IPS-20b (cell line): Measurements from ENCODE around the gene FAM221B.

Experiments
- H3K27ac ChIP-seq: one replicate; pipeline ENCODE4 v1.5.1; 2013; ENCODE audit warnings: low read length
- H3K27me3 ChIP-seq: 2 replicates; pipeline ENCODE4 v1.6.1; 2013; ENCODE audit warnings: mild to moderate bottlenecking, low read length, inconsistent platforms; ENCODE audit not compliant: insufficient read depth
- H3K36me3 ChIP-seq: 2 replicates; pipeline ENCODE4 v1.6.1; 2013; ENCODE audit warnings: low read depth, mild to moderate bottlenecking, inconsistent platforms, low read length, moderate library complexity; ENCODE audit not compliant: insufficient read depth
- H3K4me1 ChIP-seq: 2 replicates; pipeline ENCODE4 v1.6.1; 2013; ENCODE audit warnings: mild to moderate bottlenecking, control low read depth, inconsistent platforms, low read length, moderate library complexity; ENCODE audit not compliant: insufficient read depth
- H3K4me3 ChIP-seq: 2 replicates; pipeline ENCODE4 v1.5.1; 2013; ENCODE audit warnings: mild to moderate bottlenecking, low read length, inconsistent platforms
- H3K9ac ChIP-seq: 2 replicates; pipeline ENCODE4 v1.6.1; 2013; ENCODE audit warnings: low read depth, mild to moderate bottlenecking, inconsistent platforms, low read length, moderate library complexity
- H3K9me3 ChIP-seq: 2 replicates; pipeline ENCODE4 v1.6.1; 2013; ENCODE audit warnings: mild to moderate bottlenecking, low read depth, low read length, inconsistent platforms; ENCODE audit not compliant: insufficient read depth

FAM221B gene, protein sequence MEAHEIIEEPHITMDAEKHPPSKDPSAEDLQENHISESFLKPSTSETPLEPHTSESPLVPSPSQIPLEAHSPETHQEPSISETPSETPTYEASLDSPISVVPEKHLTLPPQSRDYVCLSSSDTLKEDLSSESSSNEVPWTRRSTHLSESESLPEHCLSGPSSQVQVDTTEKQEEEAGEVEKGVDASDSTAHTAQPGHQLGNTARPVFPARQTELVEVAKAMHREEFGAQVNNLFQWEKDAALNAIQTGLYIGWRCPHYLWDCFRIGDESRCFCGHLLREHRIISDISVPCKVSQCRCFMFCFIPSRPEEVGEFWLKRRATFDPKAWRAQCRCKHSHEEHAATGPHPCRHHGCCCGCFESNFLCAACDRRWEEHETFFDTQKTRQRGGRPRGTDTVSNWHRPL

DNA sequence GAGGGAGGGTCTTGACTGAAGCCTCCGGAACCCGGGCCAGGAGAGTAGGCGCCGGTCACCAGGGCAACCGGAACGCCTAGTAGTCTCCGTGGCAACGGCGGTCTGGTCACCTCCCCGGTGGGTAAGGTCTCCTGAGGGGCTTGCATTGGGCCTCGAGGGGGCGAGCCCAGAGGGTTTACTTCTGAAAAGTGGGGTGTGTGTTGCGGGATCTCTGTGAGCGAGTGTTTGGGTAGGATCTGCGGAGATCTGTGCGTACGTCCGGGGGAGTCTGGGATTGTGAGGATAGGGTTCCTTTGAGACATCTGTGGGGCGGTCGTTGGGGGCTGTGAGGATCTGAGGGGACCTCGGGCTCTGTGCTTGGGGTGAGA lies at the start of gene FAM221B:
Gene FAM221B (minus strand): TSS at position 17 of the 368 bp plus-strand sequence. CDS start 2,571 bp downstream, outside the sequence.
- Histone ChIP-seq H3K9ac (peak within 1 kb of the TSS; percentile 61; the same call in 1 of the 2 replicates), H3K9me3 (no peaks in the 10 kb centered on the region), H3K27ac (no peak within 1 kb of the TSS), H3K4me1 (peaks cover 10% of the 10 kb centered on the region; the same call in 1 of the 2 replicates), H3K27me3 (no peaks in the 10 kb centered on the region), H3K36me3 (no peaks in the 10 kb centered on the region), H3K4me3 (peak within 1 kb of the TSS; percentile 75)

DNA sequence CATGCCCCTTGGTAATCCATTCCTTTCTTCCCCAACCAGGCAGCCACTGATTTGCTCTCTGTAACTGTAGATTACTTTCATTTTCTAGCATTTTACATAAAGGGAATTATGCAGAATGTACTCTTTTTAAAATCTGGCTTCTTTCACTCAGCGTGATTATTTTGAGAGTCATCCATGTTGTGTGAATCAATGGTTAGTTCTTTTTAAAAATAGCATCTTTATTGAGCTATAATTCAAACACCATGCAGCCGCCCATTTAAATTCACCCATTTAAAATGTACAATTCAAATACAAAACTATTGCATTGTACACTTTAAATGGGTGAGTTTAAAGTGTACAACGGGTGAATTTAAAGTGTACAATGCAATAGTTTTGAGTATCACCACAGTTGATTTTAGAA lies 44.0 kb upstream of the FAM221B start:
- no peak overlapping the region for H3K9ac ChIP-seq
- no peak overlapping the region for H3K4me3 ChIP-seq

DNA sequence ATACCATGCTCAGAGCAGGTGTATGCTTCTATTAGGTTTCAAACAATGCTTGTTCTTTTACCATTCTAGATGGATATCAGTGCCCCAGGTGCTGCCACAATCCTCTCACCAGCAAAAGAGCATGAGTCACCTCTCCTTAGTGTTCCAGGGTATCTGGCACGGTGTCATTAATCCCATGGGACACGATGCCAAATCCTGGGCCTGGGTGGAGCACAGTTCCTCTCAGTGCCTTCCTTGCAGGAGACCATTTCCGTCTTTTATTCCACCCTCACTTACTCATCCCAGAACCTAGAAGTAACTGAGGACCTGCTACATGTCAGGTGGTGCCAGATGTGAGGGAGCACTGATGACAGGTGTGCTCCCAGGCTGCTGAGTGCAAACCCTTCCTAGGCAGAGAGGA lies 43.0 kb upstream of the FAM221B start:
- no peaks in the 10 kb centered on the region for H3K27me3 ChIP-seq

More for the DNA sequence above, 44.0 kb upstream of the FAM221B start:
- Histone ChIP-seq H3K27me3 (no peaks in the 10 kb centered on the region), H3K27ac (no peak overlapping the region), H3K36me3 (no peaks in the 10 kb centered on the region), H3K9me3 (peaks cover 16% of the 10 kb centered on the region), H3K4me1 (no peaks in the 10 kb centered on the region)

DNA sequence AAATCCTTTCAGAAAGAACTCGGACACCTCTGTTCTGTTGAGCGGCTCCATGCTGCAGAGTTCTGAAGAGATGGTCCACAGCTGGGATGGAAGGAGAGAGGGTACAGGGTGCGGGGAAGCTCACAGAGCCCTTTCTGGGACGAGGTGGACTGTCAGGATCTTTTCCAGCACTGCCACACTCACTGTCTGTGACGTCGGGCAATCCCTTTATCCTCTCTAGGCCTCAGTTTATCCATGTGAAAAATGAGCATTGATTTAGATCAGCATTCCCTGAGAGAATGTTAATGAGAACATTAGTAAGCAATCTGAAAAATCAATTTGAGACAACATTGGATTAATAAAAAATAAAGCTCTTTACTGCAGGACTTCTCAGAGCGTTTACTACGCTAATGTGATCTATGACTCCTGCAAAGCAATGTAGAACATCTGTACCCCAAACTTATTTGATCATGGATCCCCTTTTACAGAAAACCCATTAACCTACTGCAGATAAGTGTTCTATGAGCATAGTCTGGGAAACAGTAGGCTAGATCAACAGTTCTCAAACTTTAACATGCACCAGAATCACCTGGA lies 41.9 kb upstream of the FAM221B start, which contains the start of gene OR13J1:
Gene OR13J1 (minus strand): TSS at position 51 of the 573 bp plus-strand sequence. CDS start 0 bp downstream, at position 51.
- H3K9me3 ChIP-seq: no peaks in the 10 kb centered on the region; the same call in 1 of the 2 replicates
- H3K36me3 ChIP-seq: no peaks in the 10 kb centered on the region
- H3K27me3 ChIP-seq: no peaks in the 10 kb centered on the region
- no peak within 1 kb of the TSS for H3K9ac ChIP-seq
- no peak within 1 kb of the TSS for H3K27ac ChIP-seq
- H3K4me3 ChIP-seq: no peak within 1 kb of the TSS
- no peaks in the 10 kb centered on the region for H3K4me1 ChIP-seq

More for the DNA sequence above, 43.0 kb upstream of the FAM221B start:
- Histone ChIP-seq H3K27ac (no peak overlapping the region), H3K9me3 (peaks cover 8% of the 10 kb centered on the region), H3K4me3 (no peak overlapping the region), H3K4me1 (no peaks in the 10 kb centered on the region), H3K36me3 (no peaks in the 10 kb centered on the region), H3K9ac (no peak overlapping the region)

DNA sequence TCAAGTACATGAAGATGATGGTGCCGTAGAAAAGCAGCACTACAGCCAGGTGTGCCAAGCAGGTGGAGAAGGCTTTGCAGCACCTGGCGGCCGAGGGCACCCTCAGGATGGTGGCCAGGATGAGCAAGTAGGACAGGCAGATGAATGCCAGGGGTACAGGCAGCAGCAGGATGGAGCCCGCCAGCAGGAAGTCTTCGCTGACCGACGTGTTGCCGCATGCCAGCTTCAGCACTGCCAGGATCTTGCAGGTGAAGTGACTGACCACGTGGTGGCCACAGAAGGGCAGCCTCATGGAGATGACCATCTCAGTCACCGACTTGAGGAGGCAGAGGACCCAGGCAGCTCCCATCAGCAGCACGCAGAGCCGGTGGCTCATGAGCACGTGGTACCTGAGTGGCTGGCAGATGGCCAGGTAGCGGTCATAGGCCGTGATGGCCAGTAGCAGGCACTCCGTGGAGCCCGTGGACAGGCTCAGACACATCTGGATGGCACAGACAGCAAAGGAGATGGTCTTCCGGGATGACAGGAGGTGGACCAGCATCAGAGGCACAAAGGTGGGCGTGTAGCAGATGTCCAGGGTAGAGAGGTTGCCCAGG lies 41.2 kb upstream of the FAM221B start:
- H3K27ac ChIP-seq: no peak overlapping the region
- no peaks in the 10 kb centered on the region for H3K36me3 ChIP-seq
- H3K27me3 ChIP-seq: no peaks in the 10 kb centered on the region
- H3K9ac ChIP-seq: no peak overlapping the region
- H3K4me1 ChIP-seq: no peaks in the 10 kb centered on the region
- no peak overlapping the region for H3K4me3 ChIP-seq
- H3K9me3 ChIP-seq: no peaks in the 10 kb centered on the region; the same call in 1 of the 2 replicates

DNA sequence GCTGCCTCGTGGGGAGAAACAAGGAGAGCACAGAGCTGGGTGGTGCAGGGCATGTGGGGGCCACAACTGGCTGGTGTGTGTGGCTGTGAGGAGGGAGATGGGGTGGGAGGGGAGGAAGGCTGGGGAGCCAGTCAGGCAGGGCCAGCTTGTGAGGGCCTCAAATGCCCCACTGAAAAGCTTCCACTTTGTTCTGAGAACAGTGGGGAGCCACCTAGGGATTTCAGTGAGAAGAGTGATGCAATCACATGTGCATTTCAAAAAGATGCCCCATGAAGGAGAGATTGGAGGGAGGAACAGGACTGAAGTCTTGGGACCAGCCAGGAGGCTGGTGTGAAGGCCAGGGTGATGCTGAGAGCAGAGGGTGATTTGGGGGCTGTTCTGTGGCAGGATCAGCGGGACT lies 40.4 kb upstream of the FAM221B start:
- no peaks in the 10 kb centered on the region for H3K27me3 ChIP-seq
- no peak overlapping the region for H3K27ac ChIP-seq
- H3K4me3 ChIP-seq: no peak overlapping the region
- H3K9ac ChIP-seq: no peak overlapping the region
- no peaks in the 10 kb centered on the region; the same call in 1 of the 2 replicates for H3K9me3 ChIP-seq
- H3K36me3 ChIP-seq: no peaks in the 10 kb centered on the region
- no peaks in the 10 kb centered on the region for H3K4me1 ChIP-seq

DNA sequence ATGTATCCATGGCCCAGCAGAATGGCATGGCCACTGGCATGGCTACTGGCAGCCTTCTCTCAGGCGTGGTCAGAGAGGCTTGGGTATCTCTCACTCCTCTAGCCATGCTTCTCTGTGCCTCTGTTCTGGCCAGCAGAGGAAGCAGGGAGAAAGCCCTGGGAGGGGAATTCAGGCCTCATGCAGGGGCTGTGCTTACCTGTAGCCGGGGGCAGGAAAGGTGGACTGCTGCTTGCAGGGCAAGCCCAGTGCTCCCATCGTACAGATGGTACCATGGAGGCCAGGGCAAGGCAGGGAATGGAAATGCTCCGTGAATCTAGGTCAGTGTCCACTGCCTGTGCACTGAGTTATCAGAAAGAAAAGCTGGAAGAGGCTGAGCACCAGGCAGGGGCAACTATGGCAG lies 39.0 kb upstream of the FAM221B start:
- Histone ChIP-seq H3K4me3 (no peak overlapping the region), H3K36me3 (no peaks in the 10 kb centered on the region), H3K9ac (no peak overlapping the region), H3K4me1 (no peaks in the 10 kb centered on the region), H3K9me3 (no peaks in the 10 kb centered on the region; the same call in 1 of the 2 replicates), H3K27me3 (no peaks in the 10 kb centered on the region), H3K27ac (no peak overlapping the region)

DNA sequence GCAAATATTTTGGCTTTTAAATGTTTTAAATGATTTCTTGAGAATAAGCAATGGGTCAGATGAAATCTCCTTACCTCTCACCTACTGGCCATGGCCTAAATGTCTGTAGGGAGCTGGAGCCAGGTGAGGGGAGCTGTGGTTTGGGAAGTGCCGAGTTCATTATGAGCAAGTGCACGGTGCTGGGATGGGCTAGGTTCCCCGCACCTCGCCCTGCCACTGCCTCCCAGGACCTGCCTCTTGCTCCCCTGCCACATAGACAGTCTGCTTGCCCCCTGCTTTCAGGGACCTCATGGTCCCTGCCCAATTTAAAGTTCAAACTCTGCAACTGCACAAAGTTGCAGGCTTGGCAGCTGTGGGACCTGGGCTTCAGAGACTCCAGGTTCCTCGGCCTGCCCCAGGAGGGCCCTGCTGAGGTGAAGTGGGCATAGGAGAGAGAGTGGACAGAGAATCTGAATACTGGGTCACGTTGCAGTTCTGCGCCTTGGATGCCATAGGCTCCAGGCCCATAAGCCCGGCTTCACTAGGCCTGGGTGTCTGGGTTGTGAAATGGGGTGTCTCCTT lies 36.2 kb upstream of the FAM221B start:
- peaks cover 20% of the 10 kb centered on the region for H3K27me3 ChIP-seq

DNA sequence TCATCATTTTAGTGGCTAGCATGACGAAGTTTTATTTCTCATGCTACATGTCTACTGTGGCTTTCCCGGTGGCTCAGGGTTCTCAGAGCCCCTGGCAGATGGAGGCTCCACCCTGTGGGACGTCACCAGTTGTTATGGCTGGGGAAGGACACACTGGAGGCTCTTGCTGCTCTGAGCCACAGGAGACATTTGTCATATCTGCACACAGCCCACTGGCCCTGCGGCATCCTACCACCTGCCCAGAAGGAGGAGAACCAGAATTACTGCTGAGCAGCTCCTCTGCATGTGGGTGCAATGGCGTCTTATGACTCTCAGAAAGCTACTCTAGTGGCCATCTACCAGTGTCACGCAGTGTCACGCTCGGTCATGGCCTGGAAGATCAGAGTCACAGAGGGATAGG lies 35.1 kb upstream of the FAM221B start:
- no peaks in the 10 kb centered on the region for H3K4me1 ChIP-seq
- peaks cover 20% of the 10 kb centered on the region for H3K27me3 ChIP-seq
- no peak overlapping the region for H3K4me3 ChIP-seq
- no peak overlapping the region for H3K9ac ChIP-seq
- H3K9me3 ChIP-seq: no peaks in the 10 kb centered on the region
- H3K27ac ChIP-seq: no peak overlapping the region
- no peaks in the 10 kb centered on the region for H3K36me3 ChIP-seq

More for the DNA sequence above, 36.2 kb upstream of the FAM221B start:
- no peak overlapping the region for H3K9ac ChIP-seq
- H3K36me3 ChIP-seq: no peaks in the 10 kb centered on the region
- H3K9me3 ChIP-seq: no peaks in the 10 kb centered on the region
- no peak overlapping the region for H3K4me3 ChIP-seq
- no peaks in the 10 kb centered on the region for H3K4me1 ChIP-seq
- no peak overlapping the region for H3K27ac ChIP-seq

DNA sequence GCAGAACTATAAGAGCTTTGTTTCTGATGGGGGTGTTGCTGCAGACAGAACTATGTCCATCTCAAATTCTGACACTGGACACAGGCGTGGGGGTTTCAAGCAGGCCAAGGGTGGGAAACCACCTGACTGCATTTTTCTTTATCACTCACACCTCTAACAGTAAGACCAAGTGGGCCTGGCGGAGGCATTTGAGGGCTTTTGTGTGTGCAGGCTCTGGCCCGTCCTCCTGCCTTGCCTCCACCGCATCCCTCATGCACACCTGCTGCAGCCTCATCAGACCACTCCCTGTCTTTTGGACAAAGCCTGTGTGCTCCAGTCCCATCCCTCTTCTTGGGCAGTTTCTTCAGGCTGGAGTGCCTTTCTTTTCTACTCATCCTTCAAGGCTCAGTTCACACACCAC lies 33.8 kb upstream of the FAM221B start:
- Histone ChIP-seq H3K27me3 (peaks cover 20% of the 10 kb centered on the region), H3K27ac (no peak overlapping the region), H3K9ac (no peak overlapping the region), H3K4me3 (no peak overlapping the region), H3K36me3 (no peaks in the 10 kb centered on the region), H3K9me3 (no peaks in the 10 kb centered on the region), H3K4me1 (no peaks in the 10 kb centered on the region)

DNA sequence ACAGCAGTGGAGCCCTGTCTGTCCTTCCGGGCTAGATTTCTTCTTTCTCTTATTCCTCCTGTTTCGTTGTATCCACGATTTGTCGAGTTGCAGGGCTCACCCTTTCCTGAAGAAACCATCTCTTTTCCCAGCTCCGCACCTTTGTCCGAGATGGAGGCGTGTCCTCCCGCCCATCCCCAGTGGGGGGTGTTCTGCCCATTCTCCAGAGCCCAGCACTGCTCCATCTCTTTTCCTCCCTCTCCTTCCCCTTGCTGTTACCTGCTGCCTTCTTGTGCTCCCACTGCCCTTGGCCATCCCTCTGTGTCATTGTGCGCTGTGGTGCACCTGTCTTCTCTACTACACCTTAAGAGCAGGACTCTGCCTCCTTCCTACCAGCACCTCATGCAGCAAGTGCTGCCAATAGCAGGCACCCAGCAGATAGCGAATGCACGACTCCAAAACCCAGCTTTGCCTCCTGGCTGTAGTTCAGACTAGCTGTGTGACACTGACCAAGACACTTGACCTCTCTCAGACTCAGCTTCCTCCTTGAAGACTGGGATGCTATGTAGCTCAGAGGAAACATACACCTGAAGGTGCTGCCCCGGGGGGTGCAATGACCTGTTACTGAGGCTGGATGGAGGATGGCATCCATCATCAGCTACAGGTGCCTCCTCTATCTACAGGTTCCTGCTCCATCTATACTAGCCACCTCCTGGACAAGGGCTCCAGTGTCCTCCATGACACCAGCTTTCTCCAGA lies 32.8 kb upstream of the FAM221B start:
- Histone ChIP-seq H3K9ac (no peak overlapping the region), H3K27me3 (peaks cover 20% of the 10 kb centered on the region), H3K4me1 (no peaks in the 10 kb centered on the region), H3K4me3 (no peak overlapping the region), H3K9me3 (no peaks in the 10 kb centered on the region), H3K27ac (no peak overlapping the region), H3K36me3 (no peaks in the 10 kb centered on the region)
